ENCODE data around the gene UCP3. TPM values are rescaled to one million over a fixed set of nuclear protein-coding genes. Genes with fewer than 3 reads are reported as not detected.

The UCP3 gene
- polyA plus RNA-seq, 3 donors, result 1.4 to 1.7 (median 1.7) TPM

GRCh38 chr11:73980001-73980961 is 28.6 kb downstream of the UCP3 start:
- peak in 1 of 3 donors; percentile 43 for DNase-seq (ENCODE audit: low read depth in 3 of 3, low spot score in 2 of 3)

- DNase-seq (ENCODE audit: low read depth in 3 of 3, low spot score in 2 of 3), result no peak
These were observed 30.3 kb downstream of the UCP3 start for GRCh38 chr11:73978576-73979086.

GRCh38 chr11:73977856-73978519 is 30.9 kb downstream of the UCP3 start:
- no peak for DNase-seq (ENCODE audit: low read depth in 3 of 3, low spot score in 2 of 3)

GRCh38 chr11:73976451-73977151 is 32.3 kb downstream of the UCP3 start:
- DNase-seq (ENCODE audit: low read depth in 3 of 3, low spot score in 2 of 3), result no peak

- no peak for DNase-seq (ENCODE audit: low read depth in 3 of 3, low spot score in 2 of 3)
These were observed 33.5 kb downstream of the UCP3 start for GRCh38 chr11:73975479-73975757.

GRCh38 chr11:73974604-73975478 is 34.0 kb downstream of the UCP3 start:
- DNase-seq (ENCODE audit: low read depth in 3 of 3, low spot score in 2 of 3), result no peak

- DNase-seq (ENCODE audit: low read depth in 3 of 3, low spot score in 2 of 3), result no peak
These were observed 36.0 kb downstream of the UCP3 start for GRCh38 chr11:73972620-73973449.

- DNase-seq (ENCODE audit: low read depth in 3 of 3, low spot score in 2 of 3), result no peak
These were observed 36.7 kb downstream of the UCP3 start for GRCh38 chr11:73972187-73972586.

- no peak for DNase-seq (ENCODE audit: low read depth in 3 of 3, low spot score in 2 of 3)
These were observed 37.6 kb downstream of the UCP3 start for GRCh38 chr11:73971175-73971719.

GRCh38 chr11:73969991-73970800 is 38.7 kb downstream of the UCP3 start:
- DNase-seq (ENCODE audit: low read depth in 3 of 3, low spot score in 2 of 3), result no peak

- DNase-seq (ENCODE audit: low read depth in 3 of 3, low spot score in 2 of 3), result no peak
These were observed 39.8 kb downstream of the UCP3 start for GRCh38 chr11:73969091-73969490.

- no peak for DNase-seq (ENCODE audit: low read depth in 3 of 3, low spot score in 2 of 3)
These were observed 40.4 kb downstream of the UCP3 start for GRCh38 chr11:73968356-73968966.

GRCh38 chr11:73965764-73966121 is 43.1 kb downstream of the UCP3 start:
- no peak for DNase-seq (ENCODE audit: low read depth in 3 of 3, low spot score in 2 of 3)

- no peak for DNase-seq (ENCODE audit: low read depth in 3 of 3, low spot score in 2 of 3)
These were observed 43.7 kb downstream of the UCP3 start for GRCh38 chr11:73965076-73965763.

- DNase-seq (ENCODE audit: low read depth in 3 of 3, low spot score in 2 of 3), result no peak
These were observed 45.0 kb downstream of the UCP3 start for GRCh38 chr11:73963861-73964260.

- DNase-seq (ENCODE audit: low read depth in 3 of 3, low spot score in 2 of 3), result no peak
These were observed 46.7 kb downstream of the UCP3 start for GRCh38 chr11:73962101-73962705.

- DNase-seq (ENCODE audit: low read depth in 3 of 3, low spot score in 2 of 3), result no peak
These were observed 47.6 kb downstream of the UCP3 start for GRCh38 chr11:73961321-73961720.

All from right renal cortex interstitium (tissue), 3 donors.